ENCODE results near the gene LDB2.
A peak's percentile ranks its signal among the peaks of the same experiment; 100 is the strongest.

Gene LDB2

DNA sequence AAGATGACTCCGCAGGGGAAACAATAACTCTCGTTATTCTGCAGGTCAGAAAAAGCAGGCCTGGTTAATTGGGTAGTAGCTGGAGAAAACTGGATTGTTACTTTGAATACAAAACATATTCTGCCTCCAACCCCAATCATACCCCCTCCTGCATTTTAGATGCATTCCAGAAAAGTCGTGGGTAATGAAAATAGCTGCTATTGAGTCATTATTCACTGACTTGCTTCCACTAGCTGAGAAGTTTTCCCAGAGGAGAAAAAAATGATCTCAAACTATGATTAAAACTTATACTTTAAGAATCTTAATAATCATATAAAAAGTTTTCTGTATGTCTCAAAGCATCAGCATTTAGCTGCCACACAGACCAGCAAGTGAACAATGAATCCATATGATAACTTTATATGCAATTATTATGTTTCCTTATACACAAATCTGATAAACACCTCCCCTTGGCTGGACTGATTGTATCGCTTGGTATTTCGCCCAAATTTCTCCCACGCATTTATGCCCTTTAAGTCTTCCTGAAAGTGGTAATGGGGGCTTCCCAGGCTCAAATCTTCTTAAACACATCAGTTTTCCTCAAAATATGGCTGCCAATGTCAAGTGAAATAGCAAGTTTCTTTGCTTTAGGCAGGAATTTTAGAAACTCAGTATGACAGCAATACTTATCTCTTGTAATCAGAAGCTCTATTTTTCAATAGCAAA, 181.0 kb downstream of the LDB2 start:
- no peak for DNase-seq

DNA sequence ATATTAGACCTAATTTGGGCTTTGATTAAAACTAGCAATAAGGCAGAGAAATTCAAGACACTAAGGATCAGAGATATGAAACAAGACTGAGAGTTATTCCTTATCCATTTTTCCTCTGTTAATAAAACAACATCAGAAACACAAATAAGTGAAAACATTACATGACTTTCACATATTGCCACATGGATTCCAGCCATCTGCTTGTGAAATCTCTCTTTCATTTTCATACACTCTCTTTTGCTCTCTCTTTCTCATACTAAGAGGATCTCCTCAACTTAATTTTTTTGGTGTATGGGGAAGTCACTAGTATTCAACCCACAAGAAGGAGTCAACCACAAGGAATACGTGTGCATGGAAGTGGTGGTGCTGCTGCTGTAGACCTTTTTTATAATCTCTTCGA, 183.0 kb downstream of the LDB2 start:
- peak; percentile 6 for DNase-seq

DNA sequence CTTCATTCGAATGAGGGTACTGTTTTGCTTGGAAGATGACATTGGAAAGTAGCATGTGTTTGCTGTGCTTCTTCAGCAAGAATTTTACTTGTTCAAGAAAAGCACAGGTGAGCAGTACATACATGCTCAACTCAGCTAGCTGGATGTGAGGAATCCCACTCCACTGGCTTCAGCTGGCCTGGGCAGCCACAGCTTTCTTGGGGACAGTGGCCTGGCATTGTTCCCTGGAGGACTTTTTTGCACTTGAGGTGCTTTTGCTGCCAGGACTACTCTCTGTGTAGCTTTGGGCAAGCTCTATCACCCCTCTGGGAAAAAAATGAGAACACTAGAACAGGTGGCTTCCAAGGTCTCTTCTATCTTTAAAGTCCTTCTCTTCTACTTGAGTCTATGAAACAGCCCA, 184.3 kb downstream of the LDB2 start:
- DNase-seq, result no peak

DNA sequence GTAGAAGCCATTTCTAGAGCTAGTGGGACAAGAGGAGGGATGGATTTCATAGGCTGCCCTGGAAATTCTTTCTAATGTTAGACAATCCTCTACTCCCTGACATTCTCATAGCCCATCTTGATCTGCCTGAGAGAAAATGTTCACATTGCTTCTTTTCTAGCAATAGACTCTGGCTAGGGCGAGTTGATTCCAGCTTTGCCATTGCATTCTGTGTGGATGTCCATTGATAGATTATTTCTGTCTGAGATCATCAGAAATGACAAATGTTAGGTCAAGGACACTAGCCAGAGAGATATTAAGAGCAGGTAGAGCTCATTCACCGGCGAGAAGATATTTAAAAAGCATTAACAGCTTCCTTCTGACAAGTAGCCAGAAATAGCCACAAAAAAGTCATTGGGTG, 184.7 kb downstream of the LDB2 start:
- no peak for DNase-seq

DNA sequence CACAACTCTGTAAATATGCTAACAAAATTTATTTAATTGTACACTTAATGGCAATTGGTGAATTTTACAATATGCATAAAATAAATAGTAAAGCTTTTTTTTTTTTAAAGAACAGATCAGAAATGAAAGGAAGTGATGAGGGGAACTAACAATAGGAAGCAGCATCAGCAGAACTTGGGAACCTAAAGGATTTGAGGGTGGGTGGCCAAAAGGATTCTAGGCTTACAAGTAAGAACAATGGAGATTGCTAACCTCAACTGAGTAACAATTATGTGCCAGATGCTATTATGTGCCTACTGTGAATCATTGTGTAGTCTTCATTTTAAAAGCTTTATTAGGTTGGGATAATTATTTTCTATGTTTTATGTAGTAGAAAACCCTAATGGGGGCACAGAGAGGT, 185.2 kb downstream of the LDB2 start:
- no peak for DNase-seq

DNA sequence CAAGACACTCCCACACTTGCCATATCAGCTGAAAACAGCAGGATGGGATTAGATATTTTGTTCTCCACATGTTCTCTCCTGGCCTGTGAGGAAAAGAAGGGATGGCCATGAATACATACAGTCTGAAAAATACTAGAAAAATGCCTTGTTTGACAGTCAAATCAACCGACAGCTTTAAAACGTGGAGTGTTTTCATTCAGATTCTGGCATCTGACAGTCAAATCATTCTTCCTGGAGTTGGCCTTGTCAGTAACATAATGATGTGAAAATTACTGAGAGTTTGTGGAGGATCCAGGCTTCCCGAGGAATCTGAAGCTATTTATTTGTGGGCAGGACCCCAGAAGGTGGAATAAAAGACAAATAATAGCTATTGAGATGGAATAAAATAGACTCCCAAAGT, 188.2 kb downstream of the LDB2 start:
- DNase-seq, result no peak

DNA sequence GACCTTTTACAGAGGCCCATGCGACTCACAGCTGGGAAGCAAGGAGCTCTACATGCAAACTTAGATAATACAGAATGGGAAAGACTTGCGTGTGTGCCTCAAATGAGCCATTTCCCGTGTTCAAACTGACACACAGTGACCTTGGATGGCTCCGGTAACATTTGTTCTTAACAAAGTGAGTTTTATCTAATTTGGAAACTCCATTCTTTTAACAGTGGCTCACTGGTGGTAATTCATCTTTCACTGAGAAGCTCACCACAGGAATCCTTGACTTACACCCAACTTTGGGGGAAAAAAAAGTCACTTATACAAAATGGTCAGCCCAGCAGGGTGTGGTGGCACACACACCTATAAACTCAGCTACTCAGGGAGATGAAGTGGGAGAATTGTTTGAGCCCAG, 190.6 kb downstream of the LDB2 start:
- DNase-seq, result peak; percentile 7

DNA sequence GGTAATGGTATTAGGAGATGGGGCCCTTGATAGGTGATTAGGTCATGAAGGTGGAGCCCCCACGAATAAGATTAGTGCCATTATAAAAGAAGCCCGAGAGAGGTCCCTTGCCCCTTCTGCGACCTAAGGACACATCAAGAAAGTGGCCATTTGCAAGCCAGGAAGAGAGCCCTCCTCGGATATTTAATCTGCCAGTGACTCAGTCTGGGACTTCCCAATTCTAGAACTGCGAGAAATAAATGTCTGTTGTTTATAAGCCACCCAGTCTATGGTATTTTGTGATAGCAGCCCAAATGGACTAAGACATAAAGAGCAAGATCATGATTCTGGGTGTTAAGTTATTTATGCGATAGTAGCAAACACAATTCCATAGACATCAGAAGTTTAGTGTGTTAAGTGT, 192.2 kb downstream of the LDB2 start:
- no peak for DNase-seq

DNA sequence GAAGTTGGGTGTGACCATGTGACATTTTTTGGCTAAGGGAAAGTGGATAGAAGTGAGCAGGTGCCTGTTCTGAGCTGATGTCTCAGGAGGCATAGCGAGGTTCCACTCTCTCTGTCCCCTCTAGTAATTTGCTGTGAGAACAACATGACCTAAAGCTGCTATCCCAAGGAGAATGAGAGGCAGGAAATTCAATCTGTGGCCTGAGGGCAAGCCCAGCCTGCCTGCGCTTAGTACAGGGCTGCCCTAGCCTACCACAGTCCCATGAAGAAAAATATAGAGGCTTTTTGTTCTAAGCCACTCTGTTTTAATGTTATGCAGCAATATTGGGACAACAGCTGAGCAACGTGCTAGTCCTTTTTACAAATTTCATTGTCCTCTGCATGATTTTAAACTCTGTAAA, 193.1 kb downstream of the LDB2 start:
- no peak for DNase-seq

DNA sequence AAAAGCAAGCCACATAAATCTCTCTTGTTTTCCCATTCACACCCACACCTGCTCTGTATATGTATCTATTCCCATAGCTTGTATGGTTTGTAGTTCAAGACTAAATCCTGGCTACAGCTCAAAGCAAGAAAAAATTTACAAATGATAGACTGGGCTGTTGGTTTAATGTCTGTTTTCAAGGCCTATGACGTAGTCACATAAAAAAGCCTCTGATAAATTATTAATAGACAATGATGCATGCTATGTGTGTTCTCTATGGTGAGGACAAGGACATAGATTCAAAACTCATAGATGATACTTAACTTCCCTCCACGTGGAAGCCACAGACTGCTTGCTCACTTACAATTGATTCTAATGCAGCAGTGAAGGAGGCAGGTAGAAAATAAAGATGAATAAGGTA, 194.0 kb downstream of the LDB2 start:
- DNase-seq, result no peak

DNA sequence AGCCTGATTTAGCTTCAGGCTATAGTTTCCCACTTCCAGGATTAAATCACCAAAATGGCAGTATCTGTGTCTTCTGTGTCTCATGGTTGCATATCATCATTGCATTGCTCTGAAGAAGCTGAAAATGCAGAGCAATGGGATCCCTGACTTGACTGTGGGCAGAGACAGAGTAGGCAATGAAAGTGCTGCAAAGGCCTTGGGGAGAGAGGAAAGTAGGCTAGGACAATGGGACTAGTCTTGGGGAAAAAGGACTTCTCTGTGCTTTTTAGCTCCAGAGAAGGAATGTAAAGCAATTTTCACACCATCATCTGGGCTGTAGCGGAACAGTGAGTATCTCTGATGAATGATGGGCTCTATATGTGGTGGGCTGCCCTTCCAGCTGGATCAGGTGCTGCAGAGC, 202.5 kb downstream of the LDB2 start:
- DNase-seq, result no peak

DNA sequence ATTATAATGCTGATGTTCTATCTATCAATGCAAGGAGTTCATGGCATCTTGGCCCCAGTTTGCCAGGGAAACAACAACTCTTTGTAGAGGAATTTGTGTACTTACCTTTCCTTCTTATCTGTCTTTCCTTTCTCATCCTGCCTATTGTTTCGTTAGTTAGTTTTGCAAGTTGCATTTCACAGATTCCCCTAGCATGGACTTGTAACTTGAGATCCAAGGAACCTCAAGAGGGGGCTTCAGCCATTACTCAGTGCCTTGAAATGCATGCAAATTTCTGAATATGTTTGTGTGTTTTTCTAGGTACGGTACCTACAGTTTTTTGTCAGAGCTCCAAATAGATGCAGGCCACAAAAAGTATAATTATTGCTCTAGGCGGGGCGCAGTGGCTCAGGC, 203.6 kb downstream of the LDB2 start:
- no peak for DNase-seq

DNA sequence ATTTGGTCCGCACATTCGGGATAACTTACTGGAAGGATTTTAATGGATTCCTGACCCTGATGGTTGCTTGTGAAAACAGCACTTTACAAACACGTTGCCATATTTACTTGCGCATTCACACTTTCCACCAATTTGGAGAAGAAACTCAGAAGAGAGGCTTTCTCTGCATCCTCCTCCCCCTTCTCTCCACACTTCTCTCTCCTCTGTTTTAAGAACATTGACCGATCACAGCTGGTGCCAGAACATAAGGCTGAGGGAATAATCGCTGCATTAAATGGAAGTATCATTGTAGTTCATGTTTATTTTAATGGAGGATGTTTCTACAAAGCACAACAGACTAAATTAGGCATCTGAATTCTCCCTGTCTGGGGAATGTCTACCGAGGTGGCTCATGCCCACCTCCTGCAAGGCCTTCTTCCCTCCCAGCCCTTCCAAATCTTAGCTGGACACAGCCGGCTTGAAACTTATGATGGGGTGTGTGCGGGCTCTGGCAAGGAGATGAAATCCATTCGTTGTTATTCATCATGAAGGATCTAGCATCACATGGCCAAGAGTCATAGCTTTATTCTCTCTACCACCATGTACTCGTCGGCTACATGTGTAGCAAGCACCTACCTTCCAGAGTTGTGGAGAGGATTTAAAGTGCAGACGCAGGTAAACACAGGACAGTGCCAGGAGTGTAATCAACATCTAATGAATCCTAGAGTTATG, 204.1 kb downstream of the LDB2 start:
- DNase-seq, result no peak

DNA sequence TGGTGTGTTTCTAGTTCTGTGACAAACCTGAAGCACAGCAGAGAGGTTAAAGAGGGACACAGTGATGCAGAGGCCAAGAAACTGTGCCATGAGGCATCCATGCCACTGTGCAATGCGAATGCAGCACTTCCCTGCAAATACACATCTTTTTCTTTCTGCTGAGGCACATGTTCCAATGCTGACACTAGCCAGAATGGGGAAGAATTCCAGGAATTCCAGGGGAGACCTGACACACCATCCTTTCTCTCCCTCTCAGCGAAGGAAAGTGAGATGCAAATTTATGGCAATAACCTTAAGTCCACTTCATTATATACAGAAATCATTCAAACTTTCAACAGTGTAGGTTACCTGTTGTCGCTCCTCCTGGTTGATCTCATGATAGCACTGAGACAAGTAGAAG, 204.8 kb downstream of the LDB2 start:
- DNase-seq, result no peak

DNA sequence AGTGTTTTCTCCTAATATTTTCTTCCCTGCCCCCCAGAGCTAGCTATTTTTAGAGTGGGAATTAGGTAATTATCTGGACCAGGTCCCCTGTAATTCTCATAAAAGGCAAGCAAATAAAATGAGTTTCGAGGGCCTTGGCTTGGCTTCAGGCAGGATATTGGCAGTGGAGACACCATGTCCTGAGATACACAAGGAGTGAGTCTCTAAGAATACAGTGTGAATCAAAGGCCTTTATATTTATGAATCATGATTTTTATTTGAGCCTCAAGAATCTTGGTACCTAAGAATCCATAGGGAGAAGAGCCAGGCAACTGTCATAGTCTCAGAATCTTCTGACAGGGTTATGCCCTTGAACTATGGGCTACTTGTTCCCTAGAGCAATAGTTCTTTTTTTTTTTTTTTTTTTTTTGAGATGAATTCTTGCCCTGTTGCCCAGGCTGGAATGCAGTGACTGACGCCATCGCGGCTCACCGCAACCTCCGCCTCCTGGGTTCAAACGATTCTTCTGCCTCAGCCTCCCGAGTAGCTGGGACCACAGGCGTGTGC, 205.4 kb downstream of the LDB2 start:
- no peak for DNase-seq

DNA sequence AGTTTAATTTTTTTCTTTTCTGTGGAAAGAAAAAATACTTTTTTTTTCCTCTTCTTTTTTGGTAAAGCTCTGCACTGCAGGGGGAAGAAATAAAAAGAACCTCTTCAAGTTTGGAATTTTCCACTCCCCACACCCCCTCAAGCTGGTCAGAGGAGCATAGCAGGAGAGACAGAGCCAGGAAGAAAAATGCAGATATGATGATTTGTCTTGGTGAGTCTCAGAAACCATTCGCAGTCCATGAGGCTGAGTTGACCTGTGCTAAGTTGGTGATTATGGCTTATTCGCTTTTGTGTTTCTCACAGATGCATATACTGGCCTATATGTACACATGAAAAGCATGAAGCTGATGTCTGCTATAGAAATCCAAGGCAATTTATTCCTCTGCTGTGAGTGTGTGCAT, 205.9 kb downstream of the LDB2 start:
- no peak for DNase-seq

DNA sequence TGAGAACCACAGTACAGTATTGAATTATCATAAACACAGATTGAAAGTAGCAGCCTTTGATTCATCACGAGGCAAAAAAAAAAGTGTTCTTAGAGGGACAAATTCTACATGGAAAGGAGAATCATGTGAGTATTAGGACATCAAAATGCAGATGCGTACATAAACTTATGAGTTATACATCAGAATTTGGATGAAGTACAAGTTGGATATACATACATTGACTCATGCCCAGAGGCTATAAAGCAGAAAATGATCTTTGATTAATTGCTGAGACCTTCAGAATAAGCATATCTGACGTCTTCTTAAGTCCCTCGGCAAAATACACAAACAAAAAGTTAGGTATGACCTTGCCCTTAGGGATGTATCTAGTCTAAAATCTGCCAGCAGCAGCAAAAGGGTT, 206.4 kb downstream of the LDB2 start:
- DNase-seq, result no peak

DNA sequence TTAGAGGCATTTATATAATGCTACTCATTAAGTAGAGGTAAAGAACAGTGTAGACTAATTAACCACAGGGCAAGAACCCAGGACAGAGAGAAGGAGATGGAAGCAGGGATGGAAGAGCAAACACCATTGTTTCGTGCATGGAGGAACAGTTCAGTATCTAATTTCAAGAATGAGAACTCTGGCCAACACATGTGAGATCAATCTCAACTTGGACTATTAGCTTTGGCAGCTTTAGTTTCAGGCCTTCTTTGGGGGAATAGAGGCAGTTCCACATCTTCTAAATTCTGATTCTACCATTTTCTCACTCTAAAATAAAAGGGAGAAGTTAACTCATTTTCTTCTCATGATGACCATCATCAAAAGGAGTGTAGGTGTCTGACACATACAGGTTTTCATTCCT, 207.0 kb downstream of the LDB2 start:
- DNase-seq, result no peak

DNA sequence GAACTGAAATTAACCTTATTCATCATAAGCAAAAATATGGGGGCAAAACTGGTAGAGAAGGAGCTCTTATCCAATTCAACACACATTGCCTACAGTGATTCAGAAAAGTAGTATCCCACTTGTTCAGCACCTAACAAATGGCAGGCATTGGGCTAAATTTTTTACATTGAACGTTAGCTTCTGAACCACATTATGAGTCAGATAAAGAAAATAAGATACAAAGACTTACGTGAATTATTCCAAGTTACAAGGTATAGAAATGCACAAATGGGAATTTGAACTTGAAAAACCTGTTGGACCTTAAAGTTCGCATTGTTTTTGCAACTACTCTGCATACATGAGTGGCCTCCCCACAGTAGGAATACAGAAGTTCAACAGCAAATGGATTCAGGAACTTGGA, 210.6 kb downstream of the LDB2 start:
- no peak for DNase-seq

DNA sequence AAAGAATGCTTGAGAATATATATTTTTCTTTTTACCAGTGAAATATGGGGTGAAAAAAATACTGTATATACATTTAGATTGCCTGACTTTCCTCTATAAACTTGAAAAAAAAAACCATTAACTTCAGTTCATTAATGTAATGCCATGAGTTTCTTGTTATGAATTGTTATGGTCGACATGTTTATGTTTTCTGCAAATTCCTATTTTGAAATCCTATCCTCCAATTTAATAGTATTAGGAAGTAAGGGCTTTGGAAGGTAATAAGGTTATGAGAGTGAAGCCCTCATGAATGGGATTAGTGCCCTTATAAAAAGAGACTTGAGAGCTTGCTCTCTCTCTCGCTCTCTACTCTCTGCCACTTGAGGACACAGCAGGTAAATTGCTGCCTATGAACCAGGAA, 211.4 kb downstream of the LDB2 start:
- DNase-seq, result no peak

DNA sequence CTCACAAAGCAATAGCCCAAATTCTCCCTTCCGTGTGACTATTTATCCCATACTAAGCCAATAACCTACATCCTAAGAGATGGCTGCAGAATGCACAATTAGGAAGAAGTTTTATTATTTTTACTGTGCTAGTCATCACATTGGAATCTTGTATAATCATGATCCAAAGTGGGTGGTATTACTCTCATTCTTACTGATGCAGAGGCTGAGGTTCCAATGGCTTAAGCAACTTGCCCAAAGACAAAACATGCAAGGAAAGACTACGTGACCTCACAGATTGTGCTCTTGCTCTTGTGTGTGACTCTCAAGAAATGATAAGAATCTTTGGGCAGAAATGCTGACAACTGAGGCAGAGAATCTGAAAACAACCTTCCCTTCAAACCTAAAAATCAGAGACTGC, 212.2 kb downstream of the LDB2 start:
- DNase-seq, result peak; percentile 6

DNA sequence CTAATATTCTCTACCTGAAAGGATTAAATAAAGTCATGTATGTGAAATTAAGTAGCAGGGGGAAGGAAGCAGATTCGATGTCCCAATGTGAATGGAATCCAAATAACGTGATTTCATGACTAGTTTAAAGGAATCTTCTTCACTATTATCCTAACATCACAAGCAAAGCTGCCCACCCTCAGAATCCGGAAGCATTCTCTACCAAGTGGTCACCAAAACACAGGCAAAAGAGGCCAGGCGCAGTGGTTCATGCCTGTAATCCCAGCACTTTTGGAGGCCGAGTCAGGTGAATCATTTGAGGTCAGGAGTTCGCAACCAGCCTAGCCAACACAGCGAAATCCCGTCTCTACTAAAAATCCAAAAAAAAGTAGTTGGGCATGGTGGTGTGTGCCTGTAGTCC, 212.9 kb downstream of the LDB2 start:
- no peak for DNase-seq

DNA sequence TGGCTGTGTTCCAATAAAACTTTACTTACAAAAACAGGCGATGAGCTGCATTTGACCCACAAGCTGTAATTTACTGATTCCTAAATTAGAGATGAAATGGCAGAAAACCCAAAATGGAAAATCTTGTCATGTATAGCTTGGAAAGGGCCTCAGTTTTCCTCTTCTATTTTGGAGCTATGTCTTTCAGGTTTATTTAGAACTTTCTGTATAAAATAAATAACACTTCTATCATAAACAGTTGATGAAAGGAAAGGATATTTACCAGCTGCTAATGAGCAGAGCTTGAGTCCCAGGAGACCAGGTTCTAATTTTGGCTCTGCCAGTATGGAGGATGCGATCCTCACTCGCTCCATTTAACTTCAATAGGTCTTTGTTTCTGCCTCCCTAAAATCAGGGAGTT, 213.5 kb downstream of the LDB2 start:
- no peak for DNase-seq

DNA sequence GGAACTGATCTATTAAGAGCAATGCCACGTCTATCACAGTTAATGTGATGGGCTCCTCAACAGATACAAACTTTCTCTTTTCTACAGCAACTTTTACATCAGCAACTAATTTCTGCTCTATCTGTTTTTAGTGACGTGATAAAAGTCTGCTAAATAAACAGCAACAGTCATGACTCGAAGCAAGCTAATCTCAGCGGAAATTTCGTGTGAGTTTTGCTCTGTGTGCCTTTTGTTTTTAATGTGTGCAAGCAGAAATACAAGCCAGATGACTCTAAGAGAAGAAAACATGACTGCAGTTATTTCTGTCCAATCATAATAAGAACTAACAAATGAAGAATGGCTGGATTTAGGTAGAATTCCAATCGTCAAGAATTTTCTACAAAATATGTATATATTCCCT, 214.3 kb downstream of the LDB2 start:
- DNase-seq, result no peak

DNA sequence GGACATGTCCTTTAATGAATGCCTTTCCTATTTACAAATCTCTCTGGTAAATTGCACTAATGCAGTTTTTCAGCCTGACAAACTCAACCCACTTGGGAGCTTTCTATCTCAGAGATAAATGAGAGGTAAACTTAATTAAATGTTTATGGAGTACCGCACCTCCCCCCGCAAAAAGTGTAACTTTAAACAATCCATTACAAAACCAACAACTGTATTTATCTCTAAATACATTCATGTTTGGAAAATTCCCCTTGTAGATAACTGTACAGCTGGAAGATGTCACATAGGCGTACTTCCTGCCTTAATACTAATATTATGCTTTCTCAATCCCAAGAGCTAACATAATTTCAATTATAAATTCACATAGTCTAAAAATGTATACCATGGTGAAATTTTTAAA, 215.5 kb downstream of the LDB2 start:
- no peak for DNase-seq

All from NCI-H226 (cell line).